HK-2 (cell line): ENCODE data around the gene SLC28A2.

Experiments
- DNase-seq: peaks from one replicate; pipeline ENCODE4 v3.0.0-alpha.2; 2018; ENCODE audit not compliant: unreplicated experiment

Gene SLC28A2

GRCh38 chr15:45326280-45326679 is 74.2 kb downstream of the SLC28A2 start:
- DNase-seq, result no peak

- DNase-seq, result no peak
Observed at GRCh38 chr15:45326741-45327140, 74.7 kb downstream of the SLC28A2 start.
